ENCODE data around the gene SKA2. TPM values are rescaled to one million over a fixed set of nuclear protein-coding genes. Genes with fewer than 3 reads are reported as not detected.

SKA2 gene
- total RNA-seq, 1 donor from 2014 or later, result 16.9 TPM

GRCh38 chr17:59111539-59111938, 43.4 kb downstream of the SKA2 start:
- H3K36me3 Mint-ChIP-seq (ENCODE audit: low read depth), result peaks cover 20% of the 10 kb centered on the region
- DNase-seq, result no peak
- H3K9me3 Mint-ChIP-seq, result no peaks in the 10 kb centered on the region
- no peaks in the 10 kb centered on the region for H3K27me3 Mint-ChIP-seq
- no peak overlapping the region for H3K4me3 Mint-ChIP-seq
- ATAC-seq (ENCODE audit: low read depth), result no peak
- TF ChIP-seq, protein P1, sequence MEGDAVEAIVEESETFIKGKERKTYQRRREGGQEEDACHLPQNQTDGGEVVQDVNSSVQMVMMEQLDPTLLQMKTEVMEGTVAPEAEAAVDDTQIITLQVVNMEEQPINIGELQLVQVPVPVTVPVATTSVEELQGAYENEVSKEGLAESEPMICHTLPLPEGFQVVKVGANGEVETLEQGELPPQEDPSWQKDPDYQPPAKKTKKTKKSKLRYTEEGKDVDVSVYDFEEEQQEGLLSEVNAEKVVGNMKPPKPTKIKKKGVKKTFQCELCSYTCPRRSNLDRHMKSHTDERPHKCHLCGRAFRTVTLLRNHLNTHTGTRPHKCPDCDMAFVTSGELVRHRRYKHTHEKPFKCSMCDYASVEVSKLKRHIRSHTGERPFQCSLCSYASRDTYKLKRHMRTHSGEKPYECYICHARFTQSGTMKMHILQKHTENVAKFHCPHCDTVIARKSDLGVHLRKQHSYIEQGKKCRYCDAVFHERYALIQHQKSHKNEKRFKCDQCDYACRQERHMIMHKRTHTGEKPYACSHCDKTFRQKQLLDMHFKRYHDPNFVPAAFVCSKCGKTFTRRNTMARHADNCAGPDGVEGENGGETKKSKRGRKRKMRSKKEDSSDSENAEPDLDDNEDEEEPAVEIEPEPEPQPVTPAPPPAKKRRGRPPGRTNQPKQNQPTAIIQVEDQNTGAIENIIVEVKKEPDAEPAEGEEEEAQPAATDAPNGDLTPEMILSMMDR (IDR thresholded peaks at IDR 0.05), result no peak
- peaks cover 11% of the 10 kb centered on the region for H3K4me1 Mint-ChIP-seq
- ChIA-PET CTCF (no interaction called here), POLR2A (no interaction called here)
- H3K27ac Mint-ChIP-seq, result no peak overlapping the region
- intact Hi-C loops (cut with micrococcal nuclease), result no loop called here

DNA sequence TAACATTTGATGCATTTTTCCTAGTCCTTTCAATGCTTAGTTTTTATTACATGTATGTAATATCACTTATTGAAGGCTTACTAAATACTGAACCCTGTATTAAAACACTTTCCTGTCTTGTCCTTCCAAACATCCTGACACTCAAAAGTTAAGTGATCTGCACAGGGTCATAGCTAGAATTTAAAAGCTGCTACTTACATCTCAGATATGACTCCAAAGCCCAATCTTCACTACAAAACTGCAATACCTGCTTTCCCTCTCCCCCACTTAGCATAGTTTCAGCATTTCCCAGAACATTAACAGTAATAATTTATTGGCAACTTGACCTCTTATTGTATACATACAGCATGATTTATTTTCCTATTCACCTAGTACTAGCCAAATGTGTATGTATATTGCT, 44.0 kb downstream of the SKA2 start:
- H3K27me3 Mint-ChIP-seq, result no peaks in the 10 kb centered on the region
- POLR2A ChIA-PET, result interaction anchor here (0.7 kb wide), 1 partner anchor 596 kb away, joined by 3 read pairs; the partner anchor contains the start of gene MTMR4
- H3K4me3 Mint-ChIP-seq, result no peak overlapping the region
- TF ChIP-seq, protein P1 (IDR thresholded peaks at IDR 0.05), result no peak
- H3K27ac Mint-ChIP-seq, result no peak overlapping the region
- H3K4me1 Mint-ChIP-seq, result peaks cover 12% of the 10 kb centered on the region
- DNase-seq, result no peak
- CTCF ChIA-PET, result no interaction called here
- H3K36me3 Mint-ChIP-seq (ENCODE audit: low read depth), result peaks cover 21% of the 10 kb centered on the region
- ATAC-seq (ENCODE audit: low read depth), result no peak
- intact Hi-C loops (cut with micrococcal nuclease), result no loop called here
- no peaks in the 10 kb centered on the region for H3K9me3 Mint-ChIP-seq

GRCh38 chr17:59108400-59109102, 46.4 kb downstream of the SKA2 start:
- Mint-ChIP-seq H3K4me3 (no peak overlapping the region), H3K36me3 (ENCODE audit: low read depth) (peaks cover 20% of the 10 kb centered on the region), H3K27me3 (no peaks in the 10 kb centered on the region), H3K27ac (no peak overlapping the region), H3K9me3 (no peaks in the 10 kb centered on the region), H3K4me1 (peaks cover 26% of the 10 kb centered on the region)
- DNase-seq (no peak), ATAC-seq (ENCODE audit: low read depth) (no peak)
- ChIA-PET CTCF (no interaction called here), POLR2A (no interaction called here)
- intact Hi-C loops (cut with micrococcal nuclease), result loop anchor here (5.0 kb wide), 2 partner anchors 114 to 1284 kb away; partner anchors contain the start of genes GDPD1 and USP32
- TF ChIP-seq, protein P1 (IDR thresholded peaks at IDR 0.05), result no peak

- DNase-seq (no peak), ATAC-seq (ENCODE audit: low read depth) (no peak)
- Mint-ChIP-seq H3K9me3 (no peaks in the 10 kb centered on the region), H3K4me3 (peak overlapping the region; percentile 94), H3K4me1 (peaks cover 28% of the 10 kb centered on the region), H3K27me3 (no peaks in the 10 kb centered on the region), H3K36me3 (ENCODE audit: low read depth) (peaks cover 26% of the 10 kb centered on the region), H3K27ac (peak overlapping the region; percentile 82)
- TF ChIP-seq, protein P1 (IDR thresholded peaks at IDR 0.05), result no peak
- ChIA-PET POLR2A (interaction anchor here (0.8 to 2.3 kb wide), 4 partner anchors 48 to 1100 kb away, joined by 3 to 18 read pairs (median 12); partner anchors contain the start of genes PRR11, SKA2 and SRSF1), CTCF (interaction anchor here (1.1 kb wide), 1 partner anchor 48 kb away, joined by 5 read pairs; the partner anchor contains the start of genes PRR11 and SKA2)
- intact Hi-C loops (cut with micrococcal nuclease), result loop anchor here (2.0 to 5.0 kb wide), 6 partner anchors 115 to 1570 kb away; partner anchors contain the start of genes BCAS3, GDPD1 and USP32
Observed at GRCh38 chr17:59107306-59107670, 47.7 kb downstream of the SKA2 start.

All from activated B cell treated with CpG ODN at 0.5 μM for 24 hours (primary cell).